ENCODE results near the gene MRGPRD. TPM values are rescaled to one million over a fixed set of nuclear protein-coding genes. Genes with fewer than 3 reads are reported as not detected.

MRGPRD gene
- total and polyA plus RNA-seq, 4 donors, result not detected

GRCh38 chr11:68983801-68984200 is 3.0 kb upstream of the MRGPRD start:
- DNase-seq (ENCODE audit: low spot score), result no peak
- no peak overlapping the region for H3K27ac ChIP-seq (ENCODE audit: low read depth in 1 of 2, low read length in 2 of 2)
- no peak overlapping the region for H3K9ac ChIP-seq (ENCODE audit: low read depth in 1 of 2, low read length in 2 of 2)
- 85% methylated on average over 6 of the region's 6 CpGs for WGBS
- H3K9me3 ChIP-seq (ENCODE audit: control insufficient read depth in 4 of 4, low read length in 3 of 4), result no peaks in the 10 kb centered on the region
- no peaks in the 10 kb centered on the region for H3K4me1 ChIP-seq (ENCODE audit: control insufficient read depth in 4 of 4, insufficient read depth in 4 of 4, low read length in 3 of 4)
- TF ChIP-seq HNF4A (conservative IDR thresholded peaks at IDR 0.05), result no peak
- no peak for TF ChIP-seq RAD21 (IDR thresholded peaks at IDR 0.05)
- no peak for TF ChIP-seq REST (IDR thresholded peaks at IDR 0.05)
- TF ChIP-seq FOXA1 (IDR thresholded peaks at IDR 0.05), result no peak
- TF ChIP-seq NR2F2 (IDR thresholded peaks at IDR 0.05), result no peak
- no peak for TF ChIP-seq ZBTB33 (IDR thresholded peaks at IDR 0.05)
- no peak for TF ChIP-seq JUND (IDR thresholded peaks at IDR 0.05)
- TF ChIP-seq SP1 (IDR thresholded peaks at IDR 0.05), result no peak
- no peaks in the 10 kb centered on the region for H3K27me3 ChIP-seq (ENCODE audit: control insufficient read depth in 4 of 4, insufficient read depth in 4 of 4, low read length in 3 of 4)
- H3K4me3 ChIP-seq (ENCODE audit: low read depth in 1 of 3, low read length in 3 of 3), result no peak overlapping the region
- H3K36me3 ChIP-seq (ENCODE audit: control insufficient read depth in 4 of 4, insufficient read depth in 3 of 4, low read depth in 1 of 4, low read length in 3 of 4), result no peaks in the 10 kb centered on the region

- DNase-seq (ENCODE audit: low spot score), result no peak
- TF ChIP-seq REST (IDR thresholded peaks at IDR 0.05) (no peak), MAX (IDR thresholded peaks at IDR 0.05) (no peak), EGR1 (IDR thresholded peaks at IDR 0.05; ENCODE audit: low read depth in 2 of 2) (no peak), TAF1 (conservative IDR thresholded peaks at IDR 0.05) (no peak), RAD21 (IDR thresholded peaks at IDR 0.05) (no peak), FOXA2 (IDR thresholded peaks at IDR 0.05) (no peak), NR2F2 (IDR thresholded peaks at IDR 0.05) (no peak), HNF4A (conservative IDR thresholded peaks at IDR 0.05) (no peak), RXRA (IDR thresholded peaks at IDR 0.05) (no peak), GABPA (IDR thresholded peaks at IDR 0.05 in 1 of 2, conservative IDR thresholded peaks at IDR 0.05 in 1 of 2) (no peak), CTCF (IDR thresholded peaks at IDR 0.05; ENCODE audit: low read depth, low read length, missing input control) (no peak), ZBTB33 (IDR thresholded peaks at IDR 0.05) (no peak)
- 93% methylated on average over 2 of the region's 2 CpGs for WGBS
These were observed 1.3 kb upstream of the MRGPRD start for GRCh38 chr11:68982134-68982533.

More at GRCh38 chr11:68982134-68982533, 1.3 kb upstream of the MRGPRD start:
- Histone ChIP-seq H3K4me3 (ENCODE audit: low read depth in 1 of 3, low read length in 3 of 3) (no peak overlapping the region), H3K9ac (ENCODE audit: low read depth in 1 of 2, low read length in 2 of 2) (no peak overlapping the region), H3K9me3 (ENCODE audit: control insufficient read depth in 4 of 4, low read length in 3 of 4) (no peaks in the 10 kb centered on the region), H3K27ac (ENCODE audit: low read depth in 1 of 2, low read length in 2 of 2) (no peak overlapping the region), H3K36me3 (ENCODE audit: control insufficient read depth in 4 of 4, insufficient read depth in 3 of 4, low read depth in 1 of 4, low read length in 3 of 4) (no peaks in the 10 kb centered on the region), H3K27me3 (ENCODE audit: control insufficient read depth in 4 of 4, insufficient read depth in 4 of 4, low read length in 3 of 4) (no peaks in the 10 kb centered on the region), H3K4me1 (ENCODE audit: control insufficient read depth in 4 of 4, insufficient read depth in 4 of 4, low read length in 3 of 4) (no peaks in the 10 kb centered on the region)
